ENCODE data around the gene SERPINB8.

SERPINB8 gene

GRCh38 chr18:63980896-63981460 is 11.1 kb downstream of the SERPINB8 start:
- no peak for TF ChIP-seq GATA2 (IDR thresholded peaks at IDR 0.05; ENCODE audit: low read depth, low read length)
- TF ChIP-seq GATA3 (IDR thresholded peaks at IDR 0.05; ENCODE audit: low read depth, low read length), result no peak

GRCh38 chr18:63981719-63982118 is 11.8 kb downstream of the SERPINB8 start:
- TF ChIP-seq GATA3 (IDR thresholded peaks at IDR 0.05; ENCODE audit: low read depth, low read length) (no peak), GATA2 (IDR thresholded peaks at IDR 0.05; ENCODE audit: low read depth, low read length) (no peak)

GRCh38 chr18:63982361-63982760 is 12.5 kb downstream of the SERPINB8 start:
- no peak for TF ChIP-seq GATA2 (IDR thresholded peaks at IDR 0.05; ENCODE audit: low read depth, low read length)
- TF ChIP-seq GATA3 (IDR thresholded peaks at IDR 0.05; ENCODE audit: low read depth, low read length), result no peak

GRCh38 chr18:63986885-63987284 is 17.0 kb downstream of the SERPINB8 start:
- no peak for TF ChIP-seq GATA3 (IDR thresholded peaks at IDR 0.05; ENCODE audit: low read depth, low read length)
- no peak for TF ChIP-seq GATA2 (IDR thresholded peaks at IDR 0.05; ENCODE audit: low read depth, low read length)

- TF ChIP-seq GATA3 (IDR thresholded peaks at IDR 0.05; ENCODE audit: low read depth, low read length) (no peak), GATA2 (IDR thresholded peaks at IDR 0.05; ENCODE audit: low read depth, low read length) (no peak)
Observed at GRCh38 chr18:63987743-63988142, 17.9 kb downstream of the SERPINB8 start.

- no peak for TF ChIP-seq GATA2 (IDR thresholded peaks at IDR 0.05; ENCODE audit: low read depth, low read length)
- no peak for TF ChIP-seq GATA3 (IDR thresholded peaks at IDR 0.05; ENCODE audit: low read depth, low read length)
Observed at GRCh38 chr18:63992751-63993150, 22.9 kb downstream of the SERPINB8 start.

GRCh38 chr18:63994783-63995399 is 25.0 kb downstream of the SERPINB8 start:
- no peak for TF ChIP-seq GATA3 (IDR thresholded peaks at IDR 0.05; ENCODE audit: low read depth, low read length)
- no peak for TF ChIP-seq GATA2 (IDR thresholded peaks at IDR 0.05; ENCODE audit: low read depth, low read length)

- TF ChIP-seq GATA2 (IDR thresholded peaks at IDR 0.05; ENCODE audit: low read depth, low read length) (no peak), GATA3 (IDR thresholded peaks at IDR 0.05; ENCODE audit: low read depth, low read length) (no peak)
Observed at GRCh38 chr18:63997041-63997440, 27.2 kb downstream of the SERPINB8 start.

- TF ChIP-seq GATA2 (IDR thresholded peaks at IDR 0.05; ENCODE audit: low read depth, low read length), result no peak
- TF ChIP-seq GATA3 (IDR thresholded peaks at IDR 0.05; ENCODE audit: low read depth, low read length), result no peak
Observed at GRCh38 chr18:63997606-63998005, 27.7 kb downstream of the SERPINB8 start.

- no peak for TF ChIP-seq GATA3 (IDR thresholded peaks at IDR 0.05; ENCODE audit: low read depth, low read length)
- TF ChIP-seq GATA2 (IDR thresholded peaks at IDR 0.05; ENCODE audit: low read depth, low read length), result no peak
Observed at GRCh38 chr18:63999871-64000270, 30.0 kb downstream of the SERPINB8 start.

- TF ChIP-seq GATA3 (IDR thresholded peaks at IDR 0.05; ENCODE audit: low read depth, low read length) (no peak), GATA2 (IDR thresholded peaks at IDR 0.05; ENCODE audit: low read depth, low read length) (no peak)
Observed at GRCh38 chr18:64002581-64002980, 32.7 kb downstream of the SERPINB8 start.

- TF ChIP-seq GATA2 (IDR thresholded peaks at IDR 0.05; ENCODE audit: low read depth, low read length) (no peak), GATA3 (IDR thresholded peaks at IDR 0.05; ENCODE audit: low read depth, low read length) (no peak)
Observed at GRCh38 chr18:64009305-64009704, 39.4 kb downstream of the SERPINB8 start.

GRCh38 chr18:64011513-64011912 is 41.6 kb downstream of the SERPINB8 start:
- no peak for TF ChIP-seq GATA3 (IDR thresholded peaks at IDR 0.05; ENCODE audit: low read depth, low read length)

GRCh38 chr18:64017870-64018269 is 48.0 kb downstream of the SERPINB8 start:
- no peak for TF ChIP-seq GATA3 (IDR thresholded peaks at IDR 0.05; ENCODE audit: low read depth, low read length)
- TF ChIP-seq GATA2 (IDR thresholded peaks at IDR 0.05; ENCODE audit: low read depth, low read length), result no peak

- TF ChIP-seq GATA3 (IDR thresholded peaks at IDR 0.05; ENCODE audit: low read depth, low read length) (no peak), GATA2 (IDR thresholded peaks at IDR 0.05; ENCODE audit: low read depth, low read length) (no peak)
Observed at GRCh38 chr18:64019922-64020756, 50.3 kb downstream of the SERPINB8 start.

All from SH-SY5Y (cell line).